PFSK-1 (cell line): ENCODE measurements around the gene SCN4B.

Experiments used
- POLR2AphosphoS5 ChIP-seq: IDR thresholded peaks from 2 replicates; pipeline ENCODE4 v1.6.1; 2012; ENCODE audit warnings: low read depth, mild to moderate bottlenecking, control low read depth, low read length, moderate library complexity
- REST ChIP-seq, 2 experiments: IDR thresholded peaks; 2 replicates each; pipeline versions ENCODE4 v1.6.1 to v1.8.0; 2011 to 2012; ENCODE audit warnings: low read depth in 2 of 2, low read length in 2 of 2, control low read depth in 1 of 2, inconsistent platforms in 1 of 2, mild to moderate bottlenecking in 1 of 2, moderate library complexity in 1 of 2; ENCODE audit not compliant: insufficient read depth in 1 of 2
- TAF1 ChIP-seq: IDR thresholded peaks from 2 replicates; pipeline ENCODE4 v1.6.1; 2012; ENCODE audit warnings: low read length, control low read depth, borderline replicate concordance; ENCODE audit not compliant: insufficient read depth

- TF ChIP-seq POLR2AphosphoS5 = no peak
- TF ChIP-seq REST (IDR thresholded peaks at IDR 0.05; ENCODE audit: insufficient read depth in 1 of 2, low read depth in 2 of 2, low read length in 2 of 2) = no peak
- TF ChIP-seq TAF1 = no peak
Observed at GRCh38 chr11:118166641-118167040, 14.0 kb upstream of the SCN4B start.
